Measurements from ENCODE around the gene NIPA2. TPM values are rescaled to one million over a fixed set of nuclear protein-coding genes. Genes with fewer than 3 reads are reported as not detected.

NIPA2 gene
- total RNA-seq, 4 donors from 2014 or later: 6.5 to 61.2 (median 22.1) TPM

DNA sequence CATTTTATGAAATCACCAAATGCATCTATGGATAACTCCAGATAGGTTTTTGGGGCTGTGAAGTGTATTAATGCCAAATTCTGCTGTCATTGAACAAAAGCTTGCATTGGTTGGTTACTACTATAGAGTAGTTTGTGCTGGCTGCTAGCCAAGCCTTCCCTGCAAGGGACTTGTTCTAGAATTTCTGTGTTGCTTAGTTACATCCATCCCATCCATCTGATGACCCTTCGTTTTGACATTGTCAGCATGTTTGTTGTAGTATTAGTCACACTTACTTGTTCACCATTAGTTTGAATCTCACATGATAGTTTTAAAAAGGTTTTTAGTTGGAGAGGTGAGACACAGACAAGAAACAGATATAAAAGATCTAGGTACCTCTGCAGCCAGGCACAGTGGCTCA, 7.0 kb upstream of the NIPA2 start:
- intact Hi-C loops (cut with DNase I; ENCODE audit: low total_unique reads): no loop called here
- Histone ChIP-seq H3K4me3 (no peak overlapping the region), H3K27me3 (no peaks in the 10 kb centered on the region), H3K27ac (no peak overlapping the region), H3K4me1 (no peaks in the 10 kb centered on the region), H3K36me3 (no peaks in the 10 kb centered on the region), H3K9me3 (no peaks in the 10 kb centered on the region)
- DNase-seq: no peak
- TF ChIP-seq, protein P1, sequence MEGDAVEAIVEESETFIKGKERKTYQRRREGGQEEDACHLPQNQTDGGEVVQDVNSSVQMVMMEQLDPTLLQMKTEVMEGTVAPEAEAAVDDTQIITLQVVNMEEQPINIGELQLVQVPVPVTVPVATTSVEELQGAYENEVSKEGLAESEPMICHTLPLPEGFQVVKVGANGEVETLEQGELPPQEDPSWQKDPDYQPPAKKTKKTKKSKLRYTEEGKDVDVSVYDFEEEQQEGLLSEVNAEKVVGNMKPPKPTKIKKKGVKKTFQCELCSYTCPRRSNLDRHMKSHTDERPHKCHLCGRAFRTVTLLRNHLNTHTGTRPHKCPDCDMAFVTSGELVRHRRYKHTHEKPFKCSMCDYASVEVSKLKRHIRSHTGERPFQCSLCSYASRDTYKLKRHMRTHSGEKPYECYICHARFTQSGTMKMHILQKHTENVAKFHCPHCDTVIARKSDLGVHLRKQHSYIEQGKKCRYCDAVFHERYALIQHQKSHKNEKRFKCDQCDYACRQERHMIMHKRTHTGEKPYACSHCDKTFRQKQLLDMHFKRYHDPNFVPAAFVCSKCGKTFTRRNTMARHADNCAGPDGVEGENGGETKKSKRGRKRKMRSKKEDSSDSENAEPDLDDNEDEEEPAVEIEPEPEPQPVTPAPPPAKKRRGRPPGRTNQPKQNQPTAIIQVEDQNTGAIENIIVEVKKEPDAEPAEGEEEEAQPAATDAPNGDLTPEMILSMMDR (IDR thresholded peaks at IDR 0.05): no peak
- TF ChIP-seq POLR2A (IDR thresholded peaks at IDR 0.05): no peak

DNA sequence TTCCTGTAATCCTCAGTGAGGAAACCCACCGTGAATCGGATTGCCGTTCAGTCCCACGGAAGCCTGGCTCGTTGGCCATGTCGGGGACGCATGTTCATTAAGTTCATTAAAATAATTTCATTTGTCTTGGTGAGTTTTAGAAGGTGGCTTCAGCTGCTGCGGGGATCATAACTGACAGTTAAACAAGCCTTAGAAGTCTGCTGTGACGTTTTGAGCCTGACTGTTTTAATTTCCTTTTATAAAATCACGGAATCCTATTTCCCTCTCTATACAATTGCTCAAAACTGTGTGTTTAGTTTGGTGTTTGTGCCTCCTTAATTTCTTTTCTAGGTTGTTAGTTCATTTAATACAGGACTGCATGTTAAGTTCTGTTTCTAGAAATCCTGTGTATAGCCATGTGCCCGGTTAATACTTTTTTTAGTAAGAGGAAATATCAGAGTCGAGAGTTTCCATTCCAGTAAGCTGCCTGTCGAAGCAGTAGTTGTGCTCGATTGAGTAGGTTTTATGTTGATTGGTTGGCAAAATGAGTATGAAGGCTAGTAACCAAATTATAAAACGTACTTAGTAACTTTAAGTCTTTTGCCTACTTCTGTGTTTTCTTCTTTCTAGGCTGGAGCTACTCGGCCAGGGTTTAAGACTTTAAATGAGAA, 705 bp downstream of the NIPA2 start:
- intact Hi-C loops (cut with DNase I; ENCODE audit: low total_unique reads): no loop called here
- no peaks in the 10 kb centered on the region for H3K27me3 ChIP-seq
- TF ChIP-seq, protein P1 (IDR thresholded peaks at IDR 0.05): no peak
- no peak for TF ChIP-seq POLR2A (IDR thresholded peaks at IDR 0.05)
- H3K4me1 ChIP-seq: peaks cover 5 to 9% of the 10 kb centered on the region in 2 donors
- no peak for DNase-seq
- H3K27ac ChIP-seq: peak overlapping the region; percentile 84 to 95
- H3K4me3 ChIP-seq: peak overlapping the region; percentile 73 to 85
- H3K36me3 ChIP-seq: no peaks in the 10 kb centered on the region
- H3K9me3 ChIP-seq: no peaks in the 10 kb centered on the region

DNA sequence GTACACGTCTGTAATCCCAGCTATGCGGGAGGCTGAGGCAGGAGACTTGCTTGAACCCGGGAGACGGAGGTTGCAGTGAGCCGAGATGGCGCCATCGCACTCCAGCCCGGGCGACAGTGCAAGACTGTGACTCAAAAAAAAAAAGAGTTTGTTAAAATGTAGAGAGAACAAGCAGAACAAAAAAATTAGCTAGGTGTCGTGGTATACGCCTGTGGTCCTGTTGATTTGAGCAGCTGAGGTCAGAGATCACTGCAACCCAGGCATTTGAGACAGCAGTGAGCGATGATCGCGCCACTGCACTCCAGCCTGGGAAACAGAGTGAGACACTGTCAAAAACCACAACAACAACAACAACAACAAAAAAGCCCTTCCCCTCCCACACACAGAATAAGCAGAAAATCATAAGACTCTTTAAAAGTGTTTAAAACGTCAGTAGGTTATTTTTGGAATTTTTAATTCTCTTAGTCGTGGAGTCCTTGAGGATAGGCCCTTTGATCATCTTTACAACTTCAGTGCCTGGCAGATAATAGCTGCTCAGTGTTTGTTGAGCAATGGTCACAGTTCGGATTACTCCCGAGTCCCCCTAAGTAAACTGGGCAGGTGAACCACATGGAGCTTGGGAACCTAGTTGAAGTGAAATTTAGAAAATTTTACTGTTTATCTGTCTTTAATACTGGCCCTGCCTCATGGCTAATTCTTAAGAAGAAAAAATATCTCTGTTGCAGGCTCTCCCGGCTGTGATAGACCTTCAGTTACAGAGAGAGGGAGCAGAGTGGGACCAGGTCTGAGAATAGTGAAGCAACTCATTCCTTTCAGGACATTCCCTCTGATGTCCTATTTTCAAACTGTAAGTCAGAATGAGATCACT, 6.2 kb downstream of the NIPA2 start:
- no peak for DNase-seq
- H3K4me3 ChIP-seq: no peak overlapping the region
- peaks cover 5 to 9% of the 10 kb centered on the region in 2 donors for H3K4me1 ChIP-seq
- no peak overlapping the region for H3K27ac ChIP-seq
- no peaks in the 10 kb centered on the region for H3K36me3 ChIP-seq
- TF ChIP-seq POLR2A (IDR thresholded peaks at IDR 0.05): no peak
- TF ChIP-seq, protein P1 (IDR thresholded peaks at IDR 0.05): no peak
- H3K27me3 ChIP-seq: no peaks in the 10 kb centered on the region
- intact Hi-C loops (cut with DNase I; ENCODE audit: low total_unique reads): no loop called here
- no peaks in the 10 kb centered on the region for H3K9me3 ChIP-seq

DNA sequence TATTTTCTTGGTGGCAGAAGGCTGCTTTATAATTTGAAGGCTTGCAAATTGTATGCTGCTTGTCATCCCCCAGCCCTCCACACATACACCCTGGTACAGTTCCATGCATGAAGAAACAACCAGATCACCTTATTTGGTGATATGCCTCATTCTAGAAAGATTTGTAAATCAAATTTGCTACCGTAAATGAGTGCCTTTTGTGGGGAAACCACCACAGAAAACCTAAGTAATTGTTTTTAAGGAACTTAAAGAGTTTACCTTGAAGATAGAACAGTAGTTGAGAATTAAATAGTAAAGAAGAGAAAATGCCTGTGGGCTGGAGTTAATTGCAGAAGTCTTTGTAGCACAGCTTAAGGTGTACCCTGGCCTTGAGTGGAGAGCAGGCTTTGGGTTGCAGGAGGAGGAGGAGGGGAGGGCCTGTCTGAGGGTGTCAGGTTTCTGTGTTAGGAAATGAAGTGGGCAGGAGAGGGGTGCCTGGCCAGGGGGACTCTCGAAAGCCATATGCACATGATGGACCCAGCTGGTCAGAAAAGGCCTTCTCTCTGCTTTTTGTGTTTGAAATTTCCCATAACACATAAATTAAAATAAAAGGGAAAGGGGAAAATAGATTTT, 6.9 kb downstream of the NIPA2 start:
- Histone ChIP-seq H3K9me3 (no peaks in the 10 kb centered on the region), H3K27me3 (no peaks in the 10 kb centered on the region), H3K4me3 (no peak overlapping the region), H3K27ac (no peak overlapping the region), H3K4me1 (peaks cover 1 to 7% of the 10 kb centered on the region in 2 donors), H3K36me3 (no peaks in the 10 kb centered on the region)
- no peak for TF ChIP-seq POLR2A (IDR thresholded peaks at IDR 0.05)
- TF ChIP-seq, protein P1 (IDR thresholded peaks at IDR 0.05): no peak
- intact Hi-C loops (cut with DNase I; ENCODE audit: low total_unique reads): no loop called here
- no peak for DNase-seq

DNA sequence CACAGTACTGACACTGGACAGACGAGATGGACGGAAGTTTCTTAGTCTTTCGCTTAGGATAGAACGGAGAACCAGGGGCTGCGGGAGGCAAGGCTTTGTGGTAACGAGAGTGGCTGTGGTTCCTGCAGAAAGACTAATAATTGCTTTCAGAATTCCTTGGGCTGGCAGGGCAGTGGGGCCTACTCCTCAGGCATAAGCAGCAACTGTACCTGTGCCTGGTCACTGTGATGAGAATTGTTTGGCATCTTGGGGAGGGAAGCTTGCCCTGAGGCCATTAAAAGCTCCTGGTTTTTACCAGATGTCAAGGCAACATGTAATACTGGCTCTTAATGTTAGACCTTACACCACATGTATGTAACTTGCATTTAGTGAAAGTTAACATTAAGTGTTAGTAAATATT, 7.6 kb downstream of the NIPA2 start:
- intact Hi-C loops (cut with DNase I; ENCODE audit: low total_unique reads): no loop called here
- Histone ChIP-seq H3K27me3 (no peaks in the 10 kb centered on the region), H3K4me3 (no peak overlapping the region), H3K27ac (no peak overlapping the region), H3K4me1 (peaks cover 0 to under 1% of the 10 kb centered on the region in 2 donors), H3K36me3 (no peaks in the 10 kb centered on the region), H3K9me3 (no peaks in the 10 kb centered on the region)
- no peak for DNase-seq
- no peak for TF ChIP-seq POLR2A (IDR thresholded peaks at IDR 0.05)
- TF ChIP-seq, protein P1 (IDR thresholded peaks at IDR 0.05): no peak

Measured in uterus (tissue), 4 donors.